Hepatocyte (in vitro differentiated cells): ENCODE measurements around the gene NRG3. TPM values are rescaled to one million over a fixed set of nuclear protein-coding genes. Genes with fewer than 3 reads are reported as not detected.

ENCODE experiments used
- DNase-seq: peaks from one replicate; pipeline ENCODE4 v3.0.0-alpha.2; 2016; ENCODE audit warnings: low spot score
- H2AFZ ChIP-seq: fragments of 200-600 bp; sonication (generic); 2 replicates; pipeline ENCODE4 v1.6.0; 2016; ENCODE audit warnings: antibody characterized with exemption, mild to moderate bottlenecking
- H3K27ac ChIP-seq: fragments of 200-600 bp; sonication (generic); 2 replicates; pipeline ENCODE4 v1.5.1; 2016; ENCODE audit warnings: mild to moderate bottlenecking
- H3K27me3 ChIP-seq: fragments of 200-600 bp; sonication (generic); 2 replicates; pipeline ENCODE4 v1.6.1; 2016
- H3K36me3 ChIP-seq: fragments of 200-600 bp; sonication (generic); replicated peaks from 2 replicates; pipeline ENCODE4 v1.5.1; 2016; ENCODE audit warnings: low read depth; ENCODE audit not compliant: insufficient read depth
- H3K4me1 ChIP-seq: fragments of 200-600 bp; sonication (generic); 2 replicates; pipeline ENCODE4 v1.5.1; 2016; ENCODE audit warnings: mild to moderate bottlenecking, moderate library complexity; ENCODE audit not compliant: insufficient read depth
- H3K4me2 ChIP-seq: fragments of 200-600 bp; sonication (generic); 2 replicates; pipeline ENCODE4 v1.6.0; 2016
- H3K4me3 ChIP-seq: fragments of 200-600 bp; sonication (generic); 2 replicates; pipeline ENCODE4 v1.5.1; 2016; ENCODE audit warnings: mild to moderate bottlenecking
- H3K79me2 ChIP-seq: fragments of 200-600 bp; sonication (generic); 2 replicates; pipeline ENCODE4 v1.6.0; 2017; ENCODE audit warnings: mild to moderate bottlenecking
- H3K9me2 ChIP-seq: fragments of 200-600 bp; sonication (generic); replicated peaks from 2 replicates; pipeline ENCODE4 v1.6.0; 2017; ENCODE audit warnings: mild to moderate bottlenecking; ENCODE audit not compliant: insufficient read depth
- H3K9me3 ChIP-seq: fragments of 200-600 bp; sonication (generic); 2 replicates; pipeline ENCODE4 v1.5.1; 2016; ENCODE audit warnings: low read depth, mild to moderate bottlenecking
- H4K20me1 ChIP-seq: fragments of 200-600 bp; sonication (generic); 2 replicates; pipeline ENCODE4 v1.6.0; 2016; ENCODE audit warnings: mild to moderate bottlenecking; ENCODE audit not compliant: insufficient read depth, poor library complexity, severe bottlenecking
- CTCF ChIP-seq: fragments of 200-600 bp; sonication (generic); IDR thresholded peaks from 2 replicates; pipeline ENCODE4 v1.5.1; 2016; ENCODE audit warnings: antibody characterized with exemption, mild to moderate bottlenecking; ENCODE audit not compliant: poor library complexity
- EZH2 ChIP-seq: fragments of 200-600 bp; sonication (generic); IDR thresholded peaks from 2 replicates; pipeline ENCODE4 v1.6.1; 2016; ENCODE audit warnings: antibody characterized with exemption, mild to moderate bottlenecking, borderline replicate concordance
- EZH2phosphoT487 ChIP-seq: fragments of 200-600 bp; sonication (generic); IDR thresholded peaks from one replicate; pipeline ENCODE4 v1.6.1; 2018; ENCODE audit warnings: antibody characterized with exemption, mild to moderate bottlenecking, low read depth, moderate library complexity; ENCODE audit not compliant: unreplicated experiment, severe bottlenecking
- WGBS: methylation state at CpG from one replicate; pipeline ENCODE4 v1.1.6; 2016; ENCODE audit warnings: low lambda C conversion rate; ENCODE audit errors: missing lambda C conversion rate; 5-methylcytosine and 5-hydroxymethylcytosine counted together
- polyA plus RNA-seq: library from polyadenylated mRNA; unstranded; fragments of >200 nt; fragmentation: Nextera tagmentation; extraction: Ambion mirVana; gene quantifications from 2 replicates; pipeline ENCODE4 v1.2.1, GENCODE V29; 2016
- total RNA-seq: library from RNA; depleted of rRNA; stranded (reverse); fragments of >200 nt; gene quantifications from 2 replicates; pipeline ENCODE4 v1.2.3, GENCODE V29; 2014

The NRG3 gene
- total and polyA plus RNA-seq, 2 experiments from 2014 or later: 0.57 to 2.0 TPM

GRCh38 chr10:82420001-82420400 is 545.0 kb downstream of the NRG3 start:
- no peaks in the 10 kb centered on the region for H4K20me1 ChIP-seq
- H3K27me3 ChIP-seq: no peaks in the 10 kb centered on the region
- no peak overlapping the region for H3K4me2 ChIP-seq
- no peak overlapping the region for H3K4me3 ChIP-seq
- TF ChIP-seq EZH2phosphoT487 (no peak), CTCF (no peak), EZH2 (no peak)
- 69% methylated on average over 2 of the region's 2 CpGs for WGBS
- no peak overlapping the region for H3K27ac ChIP-seq
- H3K79me2 ChIP-seq: no peaks in the 10 kb centered on the region
- H3K4me1 ChIP-seq: no peaks in the 10 kb centered on the region
- no peak for DNase-seq
- no peaks in the 10 kb centered on the region for H3K9me2 ChIP-seq
- no peak overlapping the region for H2AFZ ChIP-seq
- H3K9me3 ChIP-seq: no peaks in the 10 kb centered on the region
- no peaks in the 10 kb centered on the region for H3K36me3 ChIP-seq

- H3K36me3 ChIP-seq: no peaks in the 10 kb centered on the region
- H3K27me3 ChIP-seq: no peaks in the 10 kb centered on the region
- H3K9me3 ChIP-seq: peaks cover 14% of the 10 kb centered on the region
- H3K27ac ChIP-seq: no peak overlapping the region
- H4K20me1 ChIP-seq: no peaks in the 10 kb centered on the region
- H3K79me2 ChIP-seq: no peaks in the 10 kb centered on the region
- H3K4me1 ChIP-seq: no peaks in the 10 kb centered on the region
- DNase-seq: no peak
- no peaks in the 10 kb centered on the region for H3K9me2 ChIP-seq
- H3K4me3 ChIP-seq: no peak overlapping the region
- no peak overlapping the region for H2AFZ ChIP-seq
- no peak overlapping the region for H3K4me2 ChIP-seq
- TF ChIP-seq EZH2phosphoT487 (no peak), EZH2 (no peak), CTCF (no peak)
These were observed 554.3 kb downstream of the NRG3 start for GRCh38 chr10:82429302-82429701.

- no peaks in the 10 kb centered on the region for H3K79me2 ChIP-seq
- WGBS: 93% methylated on average over 1 of the region's 1 CpG
- no peaks in the 10 kb centered on the region for H3K4me1 ChIP-seq
These were observed 563.3 kb downstream of the NRG3 start for GRCh38 chr10:82438277-82438676.

More at GRCh38 chr10:82438277-82438676, 563.3 kb downstream of the NRG3 start:
- H3K4me2 ChIP-seq: no peak overlapping the region
- TF ChIP-seq CTCF (no peak), EZH2 (no peak), EZH2phosphoT487 (no peak)
- H2AFZ ChIP-seq: no peak overlapping the region
- H4K20me1 ChIP-seq: no peaks in the 10 kb centered on the region
- no peaks in the 10 kb centered on the region for H3K36me3 ChIP-seq
- no peak overlapping the region for H3K4me3 ChIP-seq
- H3K9me3 ChIP-seq: no peaks in the 10 kb centered on the region
- DNase-seq: no peak
- H3K9me2 ChIP-seq: no peaks in the 10 kb centered on the region
- H3K27me3 ChIP-seq: no peaks in the 10 kb centered on the region
- H3K27ac ChIP-seq: no peak overlapping the region
